Ovary (tissue), 3 donors: ENCODE results near the gene KIAA1217.

Experiments used
- CTCF ChIP-seq, 3 donors: fragments of 450-650 bp in 2 of 3; fragments of 200-600 bp in 1 of 3; IDR thresholded peaks; one replicate each; pipeline versions ENCODE4 v1.5.1 to v1.8.0; 2016 to 2022; ENCODE audit warnings: antibody characterized with exemption in 3 of 3, mild to moderate bottlenecking in 1 of 3
- POLR2A ChIP-seq: fragments of 450-650 bp; IDR thresholded peaks from one replicate; pipeline ENCODE4 v1.6.1; 2017; ENCODE audit warnings: antibody characterized with exemption, mild to moderate bottlenecking, moderate library complexity
- donor health status: DM: no; HTN: no; CAD: no.

GRCh38 chr10:24235471-24235870, 26.5 kb downstream of the KIAA1217 start:
- TF ChIP-seq POLR2A (no peak), CTCF (IDR thresholded peaks at IDR 0.05) (no peak)
